Activated CD4-positive, alpha-beta T cell treated with anti-CD3 and anti-CD28 coated beads, Interleukin-2, amount 10 ng/mL, durations not matched to agents 7 days and 5 days (primary cell): ENCODE measurements around the gene CD82. TPM values are rescaled to one million over a fixed set of nuclear protein-coding genes. Genes with fewer than 3 reads are reported as not detected.

ENCODE experiments used
- total RNA-seq, 2 experiments: library from RNA; stranded (reverse); gene quantifications; one replicate each; pipeline ENCODE4 v1.2.3, GENCODE V29; 2021

Gene CD82
- total RNA-seq, 2 experiments from 2014 or later = 126 to 128 TPM

Other genes with a start within 250 kb of the CD82 start
- 10 to 100 TPM; 22.9 to 23.5 TPM for gene TSPAN18, start 161.3 kb downstream of the CD82 start, total RNA-seq